Activated naive CD4-positive, alpha-beta T cell treated with anti-CD3 and anti-CD28 coated beads, Interleukin-2, amount 10 ng/mL, durations not matched to agents 7 days and 5 days (primary cell): ENCODE measurements around the gene ABCB11.
"Not testable (repeated sequence)": the region's sequence is repeated elsewhere in the genome, so short reads cannot be mapped to it uniquely, and the experiment has no call there.

Experiments
- CTCF ChIA-PET: fragments of 350-600 bp; sonication (Branson Sonifier 250); formaldehyde crosslinking; loops from one replicate; lab custom pipeline; 2021; ENCODE audit warnings: antibody characterized with exemption; lab: Charles Lee
- DNase-seq: peaks from one replicate; pipeline ENCODE4 v3.0.0-alpha.2; 2020
- H3K27ac Mint-ChIP-seq: one replicate; pipeline ENCODE4 v1.8.0; 2021; ENCODE audit warnings: mild to moderate bottlenecking, moderate library complexity, mixed read lengths
- H3K27me3 Mint-ChIP-seq: one replicate; pipeline ENCODE4 v1.8.0; 2021; ENCODE audit warnings: mild to moderate bottlenecking, mixed read lengths
- H3K36me3 Mint-ChIP-seq: one replicate; pipeline ENCODE4 v1.8.0; 2021; ENCODE audit warnings: mixed read lengths
- H3K4me1 Mint-ChIP-seq: one replicate; pipeline ENCODE4 v1.8.0; 2021; ENCODE audit warnings: mixed read lengths
- H3K4me3 Mint-ChIP-seq: one replicate; pipeline ENCODE4 v1.8.0; 2021; ENCODE audit warnings: mild to moderate bottlenecking, moderate library complexity, mixed read lengths
- H3K9me3 Mint-ChIP-seq: one replicate; pipeline ENCODE4 v1.8.0; 2021; ENCODE audit warnings: mixed read lengths

The ABCB11 gene

DNA sequence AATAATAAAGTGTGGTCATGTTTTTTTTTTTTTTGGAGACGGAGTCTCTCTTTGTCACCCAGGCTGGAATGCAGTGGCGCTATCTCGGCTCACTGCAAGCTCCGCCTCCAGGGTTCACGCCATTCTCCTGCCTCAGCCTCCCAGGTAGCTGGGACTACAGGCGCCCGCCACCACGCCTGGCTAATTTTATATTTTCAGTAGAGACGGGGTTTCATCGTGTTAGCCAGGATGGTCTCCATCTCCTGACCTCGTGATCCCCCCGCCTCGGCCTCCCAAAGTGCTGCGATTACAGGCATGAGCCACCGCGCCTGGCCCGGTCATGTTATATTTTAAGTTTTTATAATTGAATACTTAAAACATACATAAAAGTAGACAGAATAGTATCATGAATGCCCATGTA lies 33.1 kb upstream of the ABCB11 start:
- H3K4me1 Mint-ChIP-seq, H3K27me3 Mint-ChIP-seq, CTCF ChIA-PET, H3K4me3 Mint-ChIP-seq, DNase-seq, H3K36me3 Mint-ChIP-seq, H3K9me3 Mint-ChIP-seq, H3K27ac Mint-ChIP-seq: not testable (repeated sequence)

- not testable (repeated sequence) for H3K36me3 Mint-ChIP-seq, H3K4me1 Mint-ChIP-seq, H3K4me3 Mint-ChIP-seq, H3K27ac Mint-ChIP-seq, H3K27me3 Mint-ChIP-seq, DNase-seq
- H3K9me3 Mint-ChIP-seq, result peaks cover 21% of the 10 kb centered on the region
- CTCF ChIA-PET, result interaction anchor here (1.4 kb wide), 1 partner anchor 12 kb away, joined by 3 read pairs; no protein-coding TSS in a partner anchor
Observed at GRCh38 chr2:169054575-169054974, 23.5 kb upstream of the ABCB11 start.

- no peak overlapping the region for H3K27ac Mint-ChIP-seq
- peaks cover 24% of the 10 kb centered on the region for H3K27me3 Mint-ChIP-seq
- H3K4me3 Mint-ChIP-seq, result no peak overlapping the region
- no peak for DNase-seq
- H3K9me3 Mint-ChIP-seq, result peaks cover 13% of the 10 kb centered on the region
- H3K36me3 Mint-ChIP-seq, result peaks cover 4% of the 10 kb centered on the region
- no peaks in the 10 kb centered on the region for H3K4me1 Mint-ChIP-seq
- CTCF ChIA-PET, result no interaction called here
Observed at GRCh38 chr2:169050476-169051240, 19.5 kb upstream of the ABCB11 start.

- CTCF ChIA-PET, result no interaction called here
- Mint-ChIP-seq H3K27me3 (peaks cover 27% of the 10 kb centered on the region), H3K27ac (no peak overlapping the region), H3K4me3 (no peak overlapping the region), H3K9me3 (peaks cover 4% of the 10 kb centered on the region), H3K4me1 (no peaks in the 10 kb centered on the region), H3K36me3 (no peaks in the 10 kb centered on the region)
- no peak for DNase-seq
Observed at GRCh38 chr2:169049142-169049541, 18.0 kb upstream of the ABCB11 start.

DNA sequence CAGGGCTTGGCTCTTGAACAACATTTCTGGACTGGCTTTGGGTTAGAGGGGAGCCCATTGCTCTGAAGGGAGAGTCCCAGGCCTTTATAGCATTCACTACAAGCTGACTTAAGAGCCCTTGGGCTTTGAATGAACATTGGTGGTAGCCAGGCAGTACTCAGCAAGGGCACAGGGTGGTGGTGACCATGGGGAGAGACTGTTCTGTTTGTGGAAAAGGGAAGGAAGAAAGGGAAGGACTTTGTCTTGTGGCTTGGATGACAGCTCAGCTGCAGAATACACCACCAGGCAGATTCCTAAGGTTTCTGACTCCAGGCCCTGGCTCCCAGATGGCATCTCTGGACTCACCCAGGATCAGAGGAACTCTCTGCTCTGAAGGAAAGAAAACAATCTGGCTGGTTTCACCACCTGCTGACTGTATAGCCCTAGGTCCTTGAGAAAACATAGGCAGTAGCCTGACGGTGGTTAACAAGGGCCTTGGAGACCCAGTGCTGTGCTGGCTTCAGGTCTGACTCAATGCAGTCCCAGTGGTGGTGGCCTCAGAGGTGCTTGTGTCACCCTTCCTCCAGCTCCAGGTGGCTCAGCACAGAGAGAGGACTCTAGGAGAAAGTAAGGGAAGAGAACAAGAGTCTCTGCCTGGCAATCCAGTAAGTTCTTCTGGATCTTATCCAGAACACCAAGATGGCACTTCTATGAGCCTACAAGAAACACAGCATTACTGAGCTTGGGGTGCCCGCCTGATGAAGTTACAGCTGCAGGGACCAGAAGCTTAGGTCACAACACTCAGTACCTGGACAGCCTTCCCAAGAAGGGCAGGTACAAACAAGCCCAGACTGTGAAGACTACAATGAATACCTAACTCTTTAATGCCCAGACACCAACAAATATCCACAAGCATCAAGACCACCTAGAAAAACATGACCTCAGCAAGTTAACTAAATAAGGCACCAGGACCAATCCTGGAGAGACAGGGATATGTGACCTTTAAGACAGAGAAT lies 16.4 kb upstream of the ABCB11 start:
- no peak for DNase-seq
- Mint-ChIP-seq H3K36me3 (no peaks in the 10 kb centered on the region), H3K27me3 (peaks cover 24% of the 10 kb centered on the region), H3K9me3 (peaks cover 13% of the 10 kb centered on the region), H3K4me1 (no peaks in the 10 kb centered on the region), H3K27ac (no peak overlapping the region), H3K4me3 (no peak overlapping the region)
- CTCF ChIA-PET, result no interaction called here

DNA sequence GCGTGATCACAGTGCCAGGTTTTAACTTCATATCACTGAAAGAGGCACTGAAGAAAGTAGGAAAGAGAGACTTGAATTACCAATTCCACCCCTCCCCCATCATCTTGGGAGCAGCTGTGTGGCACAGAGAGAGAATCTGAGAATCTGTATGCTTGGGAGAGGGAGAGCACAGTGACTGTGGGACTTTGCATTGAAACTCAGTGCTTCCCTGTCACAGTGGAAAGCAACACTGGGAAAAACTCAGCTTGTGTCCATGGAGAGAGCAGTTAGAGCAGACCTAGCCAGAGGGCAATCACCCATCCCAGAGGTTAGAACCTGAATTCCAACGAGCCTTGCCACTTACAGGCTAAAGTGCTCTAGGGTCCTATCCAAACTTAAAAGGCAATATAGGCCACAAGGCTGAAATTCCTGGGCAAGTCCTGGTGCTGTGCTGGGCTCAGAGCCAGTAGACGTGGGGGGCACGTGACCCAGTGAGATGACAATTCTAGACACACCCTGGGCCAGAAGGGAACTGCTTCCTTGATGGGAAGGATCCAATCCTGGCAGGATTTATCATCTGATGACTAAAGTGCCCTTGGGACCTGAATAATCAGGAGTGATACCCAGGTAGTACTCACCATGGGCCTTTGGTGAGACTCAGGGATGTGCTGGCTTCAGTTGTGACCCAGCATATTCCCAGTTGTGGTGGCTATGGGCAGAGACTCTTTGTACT lies 15.5 kb upstream of the ABCB11 start:
- no peak for DNase-seq
- Mint-ChIP-seq H3K4me3 (no peak overlapping the region), H3K4me1 (no peaks in the 10 kb centered on the region), H3K27ac (no peak overlapping the region), H3K9me3 (peaks cover 19% of the 10 kb centered on the region), H3K36me3 (no peaks in the 10 kb centered on the region), H3K27me3 (peaks cover 24% of the 10 kb centered on the region)
- CTCF ChIA-PET, result no interaction called here

- Mint-ChIP-seq H3K4me3 (no peak overlapping the region), H3K9me3 (peaks cover 21% of the 10 kb centered on the region), H3K27me3 (peaks cover 19% of the 10 kb centered on the region), H3K4me1 (peaks cover 3% of the 10 kb centered on the region), H3K27ac (no peak overlapping the region), H3K36me3 (no peaks in the 10 kb centered on the region)
- no peak for DNase-seq
- CTCF ChIA-PET, result no interaction called here
Observed at GRCh38 chr2:169042856-169043255, 11.7 kb upstream of the ABCB11 start.

DNA sequence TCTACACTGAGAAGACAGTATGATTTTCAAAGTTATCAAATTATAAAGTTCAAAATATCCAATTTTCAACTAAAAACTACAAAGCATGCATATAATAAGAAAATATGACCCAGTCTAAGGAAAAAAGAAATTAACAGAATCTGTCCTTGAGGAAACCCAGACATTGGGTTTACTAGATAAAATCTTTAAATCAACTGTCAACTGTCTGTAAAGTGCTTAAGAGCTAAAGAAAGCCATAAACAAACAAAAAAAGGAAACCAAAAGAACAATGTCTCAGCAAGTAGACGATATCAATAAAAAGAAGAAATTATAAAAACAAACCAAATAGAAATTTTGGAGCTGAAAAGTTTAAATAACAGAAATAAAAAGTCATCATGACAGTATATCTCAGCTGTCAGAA lies 10.5 kb upstream of the ABCB11 start:
- no peak for DNase-seq
- CTCF ChIA-PET, result no interaction called here
- Mint-ChIP-seq H3K27ac (no peak overlapping the region), H3K36me3 (no peaks in the 10 kb centered on the region), H3K4me1 (peaks cover 3% of the 10 kb centered on the region), H3K4me3 (no peak overlapping the region), H3K9me3 (peaks cover 21% of the 10 kb centered on the region), H3K27me3 (peaks cover 7% of the 10 kb centered on the region)

DNA sequence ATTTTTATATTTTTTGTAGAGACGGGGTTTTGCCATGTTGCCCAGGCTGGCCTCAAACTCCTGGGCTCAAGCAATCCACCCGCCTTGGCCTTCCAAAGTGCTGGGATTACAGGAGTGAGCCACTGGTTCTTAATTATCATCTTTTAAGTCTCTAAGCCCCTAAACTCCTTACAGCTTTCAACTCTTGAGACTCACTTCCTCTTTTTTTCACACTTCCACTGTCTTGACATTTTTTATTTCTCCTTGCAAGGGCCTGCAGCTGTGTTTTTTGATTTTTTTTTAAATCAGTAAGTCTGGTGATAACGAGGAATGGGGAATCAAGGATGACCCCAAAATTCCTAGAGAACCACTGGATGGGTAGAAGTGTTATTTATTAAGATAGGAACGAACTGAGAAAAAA lies 8.6 kb upstream of the ABCB11 start:
- no peak overlapping the region for H3K27ac Mint-ChIP-seq
- CTCF ChIA-PET, result no interaction called here
- H3K36me3 Mint-ChIP-seq, result no peaks in the 10 kb centered on the region
- no peak for DNase-seq
- H3K27me3 Mint-ChIP-seq, result peaks cover 3% of the 10 kb centered on the region
- H3K4me3 Mint-ChIP-seq, result no peak overlapping the region
- H3K4me1 Mint-ChIP-seq, result peaks cover 3% of the 10 kb centered on the region
- peaks cover 19% of the 10 kb centered on the region for H3K9me3 Mint-ChIP-seq

DNA sequence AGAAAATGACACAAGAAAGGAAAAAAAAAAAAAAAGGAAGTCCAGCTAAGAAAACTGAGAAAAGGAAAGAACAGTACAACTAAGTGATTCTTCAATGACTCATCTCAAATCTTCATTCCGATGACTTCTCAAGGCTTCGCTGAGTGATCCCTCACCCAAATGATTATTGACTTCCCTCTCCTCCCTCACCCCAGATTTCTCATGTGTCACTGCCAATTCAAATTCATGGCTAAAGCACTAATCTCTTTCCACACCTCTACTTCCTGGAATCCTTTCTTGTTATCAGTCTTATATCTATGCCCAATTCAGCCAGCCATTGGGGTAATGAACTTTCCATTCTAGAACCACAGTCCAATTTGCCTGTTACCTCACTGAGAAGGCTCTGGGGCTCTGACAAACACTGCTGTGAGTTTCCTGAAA lies 7.2 kb upstream of the ABCB11 start:
- Mint-ChIP-seq H3K27me3 (no peaks in the 10 kb centered on the region), H3K27ac (no peak overlapping the region), H3K4me1 (peaks cover 3% of the 10 kb centered on the region), H3K4me3 (no peak overlapping the region), H3K9me3 (peaks cover 15% of the 10 kb centered on the region), H3K36me3 (no peaks in the 10 kb centered on the region)
- CTCF ChIA-PET, result no interaction called here
- no peak for DNase-seq

- H3K27me3 Mint-ChIP-seq, result no peaks in the 10 kb centered on the region
- no peak overlapping the region for H3K4me3 Mint-ChIP-seq
- H3K36me3 Mint-ChIP-seq, result no peaks in the 10 kb centered on the region
- no peak for DNase-seq
- no peak overlapping the region for H3K27ac Mint-ChIP-seq
- CTCF ChIA-PET, result interaction anchor here (0.7 kb wide), 1 partner anchor 95 kb away, joined by 3 read pairs; no protein-coding TSS in a partner anchor
- H3K4me1 Mint-ChIP-seq, result peaks cover 3% of the 10 kb centered on the region
- peaks cover 2% of the 10 kb centered on the region for H3K9me3 Mint-ChIP-seq
Observed at GRCh38 chr2:169036736-169037440, 5.8 kb upstream of the ABCB11 start.

DNA sequence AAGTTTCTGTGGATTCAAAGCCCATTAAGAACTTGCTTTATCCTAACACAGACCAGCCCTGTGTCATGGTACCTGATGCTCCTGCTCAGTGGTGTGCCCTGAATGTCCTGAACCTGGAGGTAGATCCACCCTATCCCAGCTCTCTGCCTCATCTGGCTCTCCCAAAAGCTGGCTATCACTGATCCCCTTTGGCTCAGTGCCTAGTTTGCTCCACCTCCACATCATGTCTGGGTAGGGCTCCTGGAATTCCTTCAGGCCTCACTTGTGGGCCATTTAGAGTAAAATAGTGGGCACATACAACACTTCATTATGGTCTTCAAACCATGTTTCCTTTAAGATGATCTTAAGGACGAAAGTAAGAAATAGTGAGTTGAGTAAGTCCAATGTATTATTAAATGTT lies 4.8 kb upstream of the ABCB11 start:
- no peak overlapping the region for H3K27ac Mint-ChIP-seq
- CTCF ChIA-PET, result no interaction called here
- H3K9me3 Mint-ChIP-seq, result peaks cover 2% of the 10 kb centered on the region
- H3K27me3 Mint-ChIP-seq, result no peaks in the 10 kb centered on the region
- no peak overlapping the region for H3K4me3 Mint-ChIP-seq
- DNase-seq, result no peak
- peaks cover 3% of the 10 kb centered on the region for H3K4me1 Mint-ChIP-seq
- no peaks in the 10 kb centered on the region for H3K36me3 Mint-ChIP-seq

DNA sequence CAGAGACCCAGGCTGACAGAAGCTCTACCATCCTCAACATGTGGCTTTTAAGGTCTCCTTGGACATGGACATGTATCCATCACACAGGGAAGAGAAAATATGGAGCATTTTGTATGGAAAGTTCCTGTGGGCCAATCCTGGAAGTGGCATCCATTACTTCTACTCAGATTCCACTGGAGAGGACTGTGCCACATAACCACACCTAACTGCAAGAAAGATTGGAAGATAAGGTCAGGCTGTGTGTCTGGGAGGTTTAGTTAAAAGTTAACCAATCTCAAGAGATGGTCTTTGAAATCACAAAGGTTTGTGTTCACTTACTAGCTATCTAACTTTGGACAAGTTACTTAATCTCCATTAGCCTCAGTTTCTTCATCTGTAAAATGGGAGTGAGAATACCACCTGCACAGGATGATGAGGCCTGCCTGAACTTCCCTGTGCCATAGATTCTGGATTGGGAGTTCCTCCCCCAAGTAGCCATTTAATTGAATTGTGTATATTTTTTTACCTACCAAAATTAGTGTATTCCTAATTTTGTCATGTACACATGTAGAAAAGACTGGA lies 3.9 kb upstream of the ABCB11 start:
- CTCF ChIA-PET, result no interaction called here

More for the DNA sequence above, 3.9 kb upstream of the ABCB11 start:
- H3K4me3 Mint-ChIP-seq, result no peak overlapping the region
- H3K27me3 Mint-ChIP-seq, result no peaks in the 10 kb centered on the region
- DNase-seq, result no peak
- no peak overlapping the region for H3K27ac Mint-ChIP-seq
- H3K4me1 Mint-ChIP-seq, result peaks cover 3% of the 10 kb centered on the region
- peaks cover 2% of the 10 kb centered on the region for H3K9me3 Mint-ChIP-seq
- H3K36me3 Mint-ChIP-seq, result no peaks in the 10 kb centered on the region
